Neuronal stem cell (in vitro differentiated cells): ENCODE measurements around the gene FUT3.
A peak's percentile ranks its signal among the peaks of the same experiment; 100 is the strongest.

ENCODE experiments used
- DNase-seq: peaks from one replicate; pipeline ENCODE4 v3.0.0-alpha.2; 2013; ENCODE audit warnings: low spot score
- H2AFZ ChIP-seq: one replicate; pipeline ENCODE4 v1.6.1; 2013; ENCODE audit warnings: mild to moderate bottlenecking, low read length, inconsistent platforms
- H2AK5ac ChIP-seq: 2 replicates; pipeline ENCODE4 v1.6.1; 2013; ENCODE audit warnings: low read depth, mild to moderate bottlenecking, inconsistent platforms, low read length, moderate library complexity, mixed read lengths
- H2BK120ac ChIP-seq: 2 replicates; pipeline ENCODE4 v1.6.1; 2013; ENCODE audit warnings: low read depth, mild to moderate bottlenecking, inconsistent platforms, low read length, moderate library complexity, mixed read lengths
- H2BK12ac ChIP-seq: one replicate; pipeline ENCODE4 v1.6.1; 2013; ENCODE audit warnings: low read length, inconsistent platforms
- H2BK15ac ChIP-seq: 2 replicates; pipeline ENCODE4 v1.6.1; 2013; ENCODE audit warnings: mild to moderate bottlenecking, low read length, inconsistent platforms, mixed read lengths
- H2BK5ac ChIP-seq: one replicate; pipeline ENCODE4 v1.6.1; 2013; ENCODE audit warnings: inconsistent platforms, mild to moderate bottlenecking, low read length, moderate library complexity
- H3K14ac ChIP-seq: one replicate; pipeline ENCODE4 v1.6.1; 2013; ENCODE audit warnings: low read length, inconsistent platforms
- H3K18ac ChIP-seq: 2 replicates; pipeline ENCODE4 v1.6.1; 2013; ENCODE audit warnings: low read length, inconsistent platforms
- H3K23ac ChIP-seq: 2 replicates; pipeline ENCODE4 v1.6.1; 2013; ENCODE audit warnings: low read depth, mild to moderate bottlenecking, mixed read lengths, low read length, inconsistent platforms; ENCODE audit not compliant: poor library complexity
- H3K27ac ChIP-seq: replicated peaks from 3 replicates; pipeline ENCODE4 v1.5.1; 2013; ENCODE audit warnings: low read length, inconsistent platforms
- H3K27me3 ChIP-seq, 3 experiments: 2 replicates each; pipeline ENCODE4 v1.6.1; 2013; ENCODE audit warnings: low read length in 3 of 3, mild to moderate bottlenecking in 2 of 3, inconsistent platforms in 1 of 3, low read depth in 1 of 3, mixed read lengths in 1 of 3, moderate library complexity in 1 of 3; ENCODE audit not compliant: control insufficient read depth in 3 of 3, insufficient read depth in 3 of 3
- H3K36me3 ChIP-seq, 2 donors: replicated peaks in 1 of 2; 2 replicates each; pipeline ENCODE4 v1.6.1; 2013; ENCODE audit warnings: low read length in 2 of 2; ENCODE audit not compliant: control insufficient read depth in 2 of 2, insufficient read depth in 2 of 2
- H3K4ac ChIP-seq: 2 replicates; pipeline ENCODE4 v1.6.1; 2013; ENCODE audit warnings: inconsistent platforms, mild to moderate bottlenecking, low read length, moderate library complexity
- H3K4me1 ChIP-seq, 2 donors: 1 replicate in 1 of 2; 2 replicates in 1 of 2; pipeline ENCODE4 v1.6.1; 2013; ENCODE audit warnings: low read length in 2 of 2, low read depth in 1 of 2; ENCODE audit not compliant: control insufficient read depth in 2 of 2, insufficient read depth in 1 of 2
- H3K4me2 ChIP-seq: one replicate; pipeline ENCODE4 v1.6.1; 2013; ENCODE audit warnings: mild to moderate bottlenecking, low read length, inconsistent platforms; ENCODE audit not compliant: insufficient read depth, poor library complexity, severe bottlenecking
- H3K4me3 ChIP-seq, 2 donors: 2 replicates each; pipeline ENCODE4 v1.5.1; 2013; ENCODE audit warnings: low read length in 2 of 2, mild to moderate bottlenecking in 2 of 2, inconsistent platforms in 1 of 2, moderate library complexity in 1 of 2
- H3K79me1 ChIP-seq: one replicate; pipeline ENCODE4 v1.6.1; 2013; ENCODE audit warnings: low read depth, mild to moderate bottlenecking, inconsistent platforms, low read length, moderate library complexity
- H3K9ac ChIP-seq: one replicate; pipeline ENCODE4 v1.6.1; 2013; ENCODE audit warnings: mild to moderate bottlenecking, low read depth, low read length, inconsistent platforms; ENCODE audit not compliant: poor library complexity
- H3K9me3 ChIP-seq, 2 donors: replicated peaks in 1 of 2; 2 replicates each; pipeline versions ENCODE3 to v1.6.1; 2013; ENCODE audit warnings: low read length in 2 of 2, mild to moderate bottlenecking in 2 of 2, inconsistent platforms in 1 of 2, low read depth in 1 of 2, mixed read lengths in 1 of 2, moderate library complexity in 1 of 2; ENCODE audit not compliant: control insufficient read depth in 2 of 2, insufficient read depth in 1 of 2
- H4K8ac ChIP-seq: one replicate; pipeline ENCODE4 v1.6.1; 2013; ENCODE audit warnings: low read depth, mild to moderate bottlenecking, inconsistent platforms, low read length, moderate library complexity
- H4K91ac ChIP-seq: one replicate; pipeline ENCODE4 v1.6.1; 2013; ENCODE audit warnings: low read length, low read depth, mild to moderate bottlenecking, inconsistent platforms; ENCODE audit not compliant: poor library complexity
- WGBS, 2 donors: extraction: QIAGEN DNeasy Blood & Tissue Kit; methylation state at CpG; one replicate each; pipeline ENCODE4 v1.1.7; 2013; ENCODE audit warnings: missing lambda C conversion rate in 2 of 2, mixed read lengths in 1 of 2; ENCODE audit not compliant: insufficient read length in 2 of 2, insufficient replicate concordance in 1 of 2; ENCODE audit errors: extremely low coverage in 2 of 2; 5-methylcytosine and 5-hydroxymethylcytosine counted together

The FUT3 gene

GRCh38 chr19:5803752-5804515, 47.3 kb downstream of the FUT3 start:
- Histone ChIP-seq H3K27ac (peak overlapping the region; percentile 31), H3K4me1 (peaks cover 20 to 32% of the 10 kb centered on the region in 2 donors), H3K4me2 (peak overlapping the region; percentile 32), H2BK5ac (peak overlapping the region; percentile 84), H3K9ac (peak overlapping the region; percentile 87), H3K4me3 (peak overlapping the region; percentile 14 to 21), H2AK5ac (peak overlapping the region; percentile 98), H3K27me3 (peaks cover 0 to 13% (median 13%) of the 10 kb centered on the region in 3 experiments), H3K23ac (peak overlapping the region; percentile 80), H2BK120ac (no peak overlapping the region), H4K8ac (peak overlapping the region; percentile 29), H2AFZ (peak overlapping the region; percentile 94), H4K91ac (no peak overlapping the region), H3K4ac (peak overlapping the region; percentile 37), H3K9me3 (peaks cover 0 to 5% of the 10 kb centered on the region in 2 donors), H3K36me3 (no peaks in the 10 kb centered on the region), H3K79me1 (peaks cover 7% of the 10 kb centered on the region), H2BK15ac (peak overlapping the region; percentile 97), H3K14ac (peak overlapping the region; percentile 44), H3K18ac (peak overlapping the region; percentile 92), H2BK12ac (no peak overlapping the region)
- DNase-seq: peak; percentile 96
- WGBS, 2 donors: no CpG with 5 or more reads among the region's 54 CpGs

- peaks cover 0 to 5% of the 10 kb centered on the region in 2 donors for H3K9me3 ChIP-seq
- no peak overlapping the region for H2BK12ac ChIP-seq
- peak overlapping the region; percentile 94 for H2AFZ ChIP-seq
- H3K36me3 ChIP-seq: no peaks in the 10 kb centered on the region
- no CpG with 5 or more reads among the region's 8 CpGs for whole genome bisulfite sequencing, 2 donors
- no peak overlapping the region for H4K91ac ChIP-seq
- peak overlapping the region; percentile 31 for H3K27ac ChIP-seq
- H3K4me1 ChIP-seq: peaks cover 20 to 32% of the 10 kb centered on the region in 2 donors
- H3K14ac ChIP-seq: peak overlapping the region; percentile 44
- H2BK15ac ChIP-seq: peak overlapping the region; percentile 97
- DNase-seq: no peak
- peak overlapping the region; percentile 80 for H3K23ac ChIP-seq
- H2BK5ac ChIP-seq: peak overlapping the region; percentile 84
- H3K4ac ChIP-seq: no peak overlapping the region
- peak overlapping the region; percentile 32 for H3K4me2 ChIP-seq
- peak overlapping the region; percentile 29 for H4K8ac ChIP-seq
- peaks cover 7% of the 10 kb centered on the region for H3K79me1 ChIP-seq
- H2AK5ac ChIP-seq: peak overlapping the region; percentile 41
- peak overlapping the region; percentile 92 for H3K18ac ChIP-seq
- H3K27me3 ChIP-seq: peaks cover 0 to 13% (median 13%) of the 10 kb centered on the region in 3 experiments
- peak overlapping the region; percentile 87 for H3K9ac ChIP-seq
- peak overlapping the region; percentile 14 to 18 for H3K4me3 ChIP-seq
- no peak overlapping the region for H2BK120ac ChIP-seq
Observed at GRCh38 chr19:5803441-5803751, 47.9 kb downstream of the FUT3 start.

- peak overlapping the region; percentile 3 for H2AK5ac ChIP-seq
- H2AFZ ChIP-seq: peak overlapping the region; percentile 69
- H3K4me3 ChIP-seq: peak overlapping the region in 1 of 2 donors; percentile 5
- no peak overlapping the region for H2BK12ac ChIP-seq
- peak overlapping the region; percentile 97 for H2BK15ac ChIP-seq
- H3K36me3 ChIP-seq: no peaks in the 10 kb centered on the region
- no peak overlapping the region for H3K4ac ChIP-seq
- no peak overlapping the region for H4K8ac ChIP-seq
- no peak overlapping the region for H4K91ac ChIP-seq
- H3K27ac ChIP-seq: no peak overlapping the region
- peaks cover 0 to 15% (median 13%) of the 10 kb centered on the region in 3 experiments for H3K27me3 ChIP-seq
- H3K79me1 ChIP-seq: peaks cover 7% of the 10 kb centered on the region
- no CpG with 5 or more reads among the region's 33 CpGs for WGBS, 2 donors
- H2BK5ac ChIP-seq: no peak overlapping the region
- peak overlapping the region; percentile 76 for H3K18ac ChIP-seq
- H3K4me1 ChIP-seq: peaks cover 20 to 32% of the 10 kb centered on the region in 2 donors
- H3K9me3 ChIP-seq: peaks cover 0 to 5% of the 10 kb centered on the region in 2 donors
- H2BK120ac ChIP-seq: no peak overlapping the region
- no peak overlapping the region for H3K14ac ChIP-seq
- H3K9ac ChIP-seq: peak overlapping the region; percentile 34
- peak; percentile 71 for DNase-seq
- peak overlapping the region; percentile 8 for H3K23ac ChIP-seq
- peak overlapping the region; percentile 44 for H3K4me2 ChIP-seq
Observed at GRCh38 chr19:5801796-5802619, 49.2 kb downstream of the FUT3 start.
